Esophagus squamous epithelium (tissue), 4 donors: Measurements from ENCODE around the gene CDH2.

Experiments used
- POLR2A ChIP-seq, 4 donors: fragments of 450-650 bp; IDR thresholded peaks; one replicate each; pipeline ENCODE4 v1.6.1; 2017; ENCODE audit warnings: antibody characterized with exemption in 4 of 4, mild to moderate bottlenecking in 4 of 4, moderate library complexity in 3 of 4
- TF ChIP-seq, protein P1 (sequence below), 6 experiments: fragments of 450-650 bp in 4 of 6; fragments of 200-600 bp in 2 of 6; sonication (generic) in 2 of 6; IDR thresholded peaks; one replicate each; pipeline ENCODE4 v1.5.1; 2016 to 2019; ENCODE audit warnings: antibody characterized with exemption in 6 of 6, mild to moderate bottlenecking in 4 of 6, moderate library complexity in 4 of 6

DNA sequence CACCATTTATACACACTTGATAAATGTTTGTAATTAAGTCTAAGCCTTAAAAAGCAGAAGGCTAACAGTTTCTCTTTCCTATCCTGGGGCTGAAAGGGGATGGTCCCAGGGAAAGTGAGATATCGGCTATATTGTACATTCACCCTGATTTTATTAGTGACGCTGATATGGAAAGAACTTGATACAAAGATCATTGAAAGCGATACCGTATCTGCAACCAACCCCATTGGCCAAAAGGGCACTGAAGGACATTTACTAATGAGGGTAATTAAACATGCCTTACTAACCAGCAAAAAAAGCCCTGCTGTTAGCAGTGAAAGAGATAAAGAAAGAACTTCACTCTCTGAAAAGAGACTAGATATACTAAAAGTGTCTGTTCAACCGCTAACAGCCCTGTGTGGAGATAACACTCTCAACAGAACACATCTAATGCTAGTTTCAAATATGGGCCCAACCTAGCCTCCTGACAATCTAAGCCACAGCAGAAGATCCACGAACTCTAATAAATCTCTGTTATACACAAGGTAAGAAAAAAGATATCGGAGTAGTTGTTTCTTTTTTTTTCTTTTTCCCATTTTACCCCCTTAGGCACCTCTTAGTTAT is 200.0 kb downstream of the CDH2 start:
- TF ChIP-seq, protein P1, sequence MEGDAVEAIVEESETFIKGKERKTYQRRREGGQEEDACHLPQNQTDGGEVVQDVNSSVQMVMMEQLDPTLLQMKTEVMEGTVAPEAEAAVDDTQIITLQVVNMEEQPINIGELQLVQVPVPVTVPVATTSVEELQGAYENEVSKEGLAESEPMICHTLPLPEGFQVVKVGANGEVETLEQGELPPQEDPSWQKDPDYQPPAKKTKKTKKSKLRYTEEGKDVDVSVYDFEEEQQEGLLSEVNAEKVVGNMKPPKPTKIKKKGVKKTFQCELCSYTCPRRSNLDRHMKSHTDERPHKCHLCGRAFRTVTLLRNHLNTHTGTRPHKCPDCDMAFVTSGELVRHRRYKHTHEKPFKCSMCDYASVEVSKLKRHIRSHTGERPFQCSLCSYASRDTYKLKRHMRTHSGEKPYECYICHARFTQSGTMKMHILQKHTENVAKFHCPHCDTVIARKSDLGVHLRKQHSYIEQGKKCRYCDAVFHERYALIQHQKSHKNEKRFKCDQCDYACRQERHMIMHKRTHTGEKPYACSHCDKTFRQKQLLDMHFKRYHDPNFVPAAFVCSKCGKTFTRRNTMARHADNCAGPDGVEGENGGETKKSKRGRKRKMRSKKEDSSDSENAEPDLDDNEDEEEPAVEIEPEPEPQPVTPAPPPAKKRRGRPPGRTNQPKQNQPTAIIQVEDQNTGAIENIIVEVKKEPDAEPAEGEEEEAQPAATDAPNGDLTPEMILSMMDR (IDR thresholded peaks at IDR 0.05) = no peak
- TF ChIP-seq POLR2A (IDR thresholded peaks at IDR 0.05) = no peak
